AG09319 (cell line): ENCODE measurements around the gene CD44.

Source experiments
- DNase-seq: peaks from one replicate; pipeline ENCODE4 v3.0.0-alpha.2; 2010; ENCODE audit warnings: low read depth; ENCODE audit errors: extremely low read depth
- TF ChIP-seq, protein P1 (sequence below): IDR thresholded peaks from 2 replicates; pipeline ENCODE4 v1.5.1; 2011; ENCODE audit warnings: low read depth, mild to moderate bottlenecking, inconsistent platforms, low read length, moderate library complexity

The CD44 gene

GRCh38 chr11:35245786-35246185, 106.8 kb downstream of the CD44 start:
- TF ChIP-seq, protein P1, sequence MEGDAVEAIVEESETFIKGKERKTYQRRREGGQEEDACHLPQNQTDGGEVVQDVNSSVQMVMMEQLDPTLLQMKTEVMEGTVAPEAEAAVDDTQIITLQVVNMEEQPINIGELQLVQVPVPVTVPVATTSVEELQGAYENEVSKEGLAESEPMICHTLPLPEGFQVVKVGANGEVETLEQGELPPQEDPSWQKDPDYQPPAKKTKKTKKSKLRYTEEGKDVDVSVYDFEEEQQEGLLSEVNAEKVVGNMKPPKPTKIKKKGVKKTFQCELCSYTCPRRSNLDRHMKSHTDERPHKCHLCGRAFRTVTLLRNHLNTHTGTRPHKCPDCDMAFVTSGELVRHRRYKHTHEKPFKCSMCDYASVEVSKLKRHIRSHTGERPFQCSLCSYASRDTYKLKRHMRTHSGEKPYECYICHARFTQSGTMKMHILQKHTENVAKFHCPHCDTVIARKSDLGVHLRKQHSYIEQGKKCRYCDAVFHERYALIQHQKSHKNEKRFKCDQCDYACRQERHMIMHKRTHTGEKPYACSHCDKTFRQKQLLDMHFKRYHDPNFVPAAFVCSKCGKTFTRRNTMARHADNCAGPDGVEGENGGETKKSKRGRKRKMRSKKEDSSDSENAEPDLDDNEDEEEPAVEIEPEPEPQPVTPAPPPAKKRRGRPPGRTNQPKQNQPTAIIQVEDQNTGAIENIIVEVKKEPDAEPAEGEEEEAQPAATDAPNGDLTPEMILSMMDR = no peak
- no peak for DNase-seq

GRCh38 chr11:35246745-35247144, 107.8 kb downstream of the CD44 start:
- TF ChIP-seq, protein P1 = no peak
- DNase-seq = no peak

GRCh38 chr11:35247428-35247827, 108.5 kb downstream of the CD44 start:
- TF ChIP-seq, protein P1 = no peak
- DNase-seq = no peak

GRCh38 chr11:35247863-35248262, 108.9 kb downstream of the CD44 start:
- no peak for DNase-seq
- TF ChIP-seq, protein P1 = no peak

DNA sequence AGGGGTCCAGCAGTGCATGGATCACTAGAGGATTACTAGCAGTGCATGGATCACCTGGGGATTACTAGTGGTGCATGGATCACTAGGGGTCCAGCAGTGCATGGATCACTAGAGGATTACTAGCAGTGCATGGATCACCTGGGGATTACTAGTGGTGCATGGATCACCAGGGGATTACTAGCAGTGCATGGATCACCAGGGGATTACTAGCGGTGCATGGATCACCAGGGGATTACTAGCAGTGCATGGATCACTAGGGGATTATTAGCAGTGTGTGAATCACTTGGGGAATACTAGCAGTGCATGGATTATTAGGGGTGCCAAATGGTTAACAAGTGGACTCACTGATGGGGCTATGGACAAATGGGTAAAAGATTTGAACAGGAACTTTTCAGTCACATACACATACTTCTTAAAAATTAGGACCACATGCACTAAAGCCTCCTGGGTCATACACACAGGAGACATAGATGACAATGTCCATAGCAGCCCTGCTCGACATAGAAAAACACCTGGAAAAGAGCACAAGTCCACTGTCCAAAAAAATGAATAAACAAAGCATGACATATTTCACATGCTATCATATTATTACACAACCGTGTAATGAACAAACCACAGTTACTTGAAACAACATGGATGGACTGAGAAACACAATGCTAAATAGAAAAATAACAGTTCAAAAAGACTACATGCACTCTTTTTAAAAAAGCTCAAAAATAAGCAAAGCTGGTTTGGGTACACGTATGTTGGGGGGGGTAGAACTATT, 109.8 kb downstream of the CD44 start:
- TF ChIP-seq, protein P1 = no peak
- no peak for DNase-seq

- DNase-seq = no peak
- TF ChIP-seq, protein P1 = no peak
Observed at GRCh38 chr11:35250192-35250591, 111.2 kb downstream of the CD44 start.

GRCh38 chr11:35250621-35251020, 111.7 kb downstream of the CD44 start:
- no peak for DNase-seq
- TF ChIP-seq, protein P1 = no peak
